Fibroblast of the aortic adventitia (primary cell): ENCODE data around the gene MCUR1. TPM values are rescaled to one million over a fixed set of nuclear protein-coding genes. Genes with fewer than 3 reads are reported as not detected.
A peak's percentile ranks its signal among the peaks of the same experiment; 100 is the strongest.
"Not testable (repeated sequence)": the region's sequence is repeated elsewhere in the genome, so short reads cannot be mapped to it uniquely, and the experiment has no call there.

Source experiments
- DNase-seq: peaks from one replicate; pipeline ENCODE4 v3.0.0-alpha.2; 2010; ENCODE audit warnings: low read depth
- H3K4me3 ChIP-seq: 2 replicates; pipeline ENCODE4 v1.5.1; 2011; ENCODE audit warnings: low read depth, mild to moderate bottlenecking, control low read depth, low read length, moderate library complexity
- CTCF ChIP-seq: IDR thresholded peaks from 2 replicates; pipeline ENCODE4 v1.5.1; 2011; ENCODE audit warnings: mild to moderate bottlenecking, low read length, control low read depth, inconsistent platforms; ENCODE audit not compliant: insufficient read depth
- total RNA-seq: library from RNA; depleted of rRNA; stranded (reverse); fragments of >200 nt; gene quantifications from 2 replicates; pipeline ENCODE4 v1.2.3, GENCODE V29; 2012; ENCODE audit warnings: low replicate concordance

Gene MCUR1
- total RNA-seq, 1 donor: 12.9 TPM

- no peak for TF ChIP-seq CTCF
- H3K4me3 ChIP-seq: no peak overlapping the region
- DNase-seq: no peak
Measured at GRCh38 chr6:13796781-13797180, 17.6 kb downstream of the MCUR1 start.

GRCh38 chr6:13795041-13795750 lies 19.2 kb downstream of the MCUR1 start:
- peak; percentile 96 for TF ChIP-seq CTCF
- H3K4me3 ChIP-seq: no peak overlapping the region
- peak; percentile 87 for DNase-seq

GRCh38 chr6:13794184-13794583 lies 20.2 kb downstream of the MCUR1 start:
- TF ChIP-seq CTCF: no peak
- no peak overlapping the region for H3K4me3 ChIP-seq
- DNase-seq: peak; percentile 94

- no peak for TF ChIP-seq CTCF
- DNase-seq: no peak
- H3K4me3 ChIP-seq: no peak overlapping the region
Measured at GRCh38 chr6:13789746-13790145, 24.6 kb downstream of the MCUR1 start.

GRCh38 chr6:13788820-13789219 lies 25.5 kb downstream of the MCUR1 start:
- no peak overlapping the region for H3K4me3 ChIP-seq
- TF ChIP-seq CTCF: no peak
- DNase-seq: no peak

- TF ChIP-seq CTCF: no peak
- peak; percentile 77 for DNase-seq
- H3K4me3 ChIP-seq: peak overlapping the region; percentile 44
Measured at GRCh38 chr6:13787137-13787536, 27.2 kb downstream of the MCUR1 start.

GRCh38 chr6:13780162-13780561 lies 34.2 kb downstream of the MCUR1 start:
- not testable (repeated sequence) for DNase-seq, H3K4me3 ChIP-seq
